Muscle layer of colon (tissue), 2 donors: ENCODE results near the gene NCOA6.

Experiments
- H3K27ac ChIP-seq: one replicate; pipeline ENCODE4 v1.7.0; 2013; ENCODE audit warnings: low read depth, mild to moderate bottlenecking, low read length, moderate library complexity
- H3K27me3 ChIP-seq, 2 donors: one replicate each; pipeline ENCODE4 v1.7.0; 2013; ENCODE audit warnings: low read length in 2 of 2, mild to moderate bottlenecking in 2 of 2; ENCODE audit not compliant: insufficient read depth in 2 of 2, control insufficient read depth in 1 of 2
- H3K36me3 ChIP-seq: one replicate; pipeline ENCODE4 v1.7.0; 2013; ENCODE audit warnings: mild to moderate bottlenecking, low read length; ENCODE audit not compliant: insufficient read depth
- H3K4me1 ChIP-seq: one replicate; pipeline ENCODE4 v1.7.0; 2013; ENCODE audit warnings: mild to moderate bottlenecking, low read length; ENCODE audit not compliant: insufficient read depth
- H3K4me3 ChIP-seq, 2 donors: one replicate each; pipeline ENCODE4 v1.7.0; 2013; ENCODE audit warnings: low read length in 2 of 2, low read depth in 1 of 2, mild to moderate bottlenecking in 1 of 2, moderate library complexity in 1 of 2
- H3K9ac ChIP-seq: one replicate; pipeline ENCODE4 v1.7.0; 2013; ENCODE audit warnings: low read length
- H3K9me3 ChIP-seq: one replicate; pipeline ENCODE4 v1.7.0; 2013; ENCODE audit warnings: mild to moderate bottlenecking, low read length
- donor health status: abdominal sarcoma.
- donor health status: Adenocarcinoma of cecum.

Gene NCOA6

DNA sequence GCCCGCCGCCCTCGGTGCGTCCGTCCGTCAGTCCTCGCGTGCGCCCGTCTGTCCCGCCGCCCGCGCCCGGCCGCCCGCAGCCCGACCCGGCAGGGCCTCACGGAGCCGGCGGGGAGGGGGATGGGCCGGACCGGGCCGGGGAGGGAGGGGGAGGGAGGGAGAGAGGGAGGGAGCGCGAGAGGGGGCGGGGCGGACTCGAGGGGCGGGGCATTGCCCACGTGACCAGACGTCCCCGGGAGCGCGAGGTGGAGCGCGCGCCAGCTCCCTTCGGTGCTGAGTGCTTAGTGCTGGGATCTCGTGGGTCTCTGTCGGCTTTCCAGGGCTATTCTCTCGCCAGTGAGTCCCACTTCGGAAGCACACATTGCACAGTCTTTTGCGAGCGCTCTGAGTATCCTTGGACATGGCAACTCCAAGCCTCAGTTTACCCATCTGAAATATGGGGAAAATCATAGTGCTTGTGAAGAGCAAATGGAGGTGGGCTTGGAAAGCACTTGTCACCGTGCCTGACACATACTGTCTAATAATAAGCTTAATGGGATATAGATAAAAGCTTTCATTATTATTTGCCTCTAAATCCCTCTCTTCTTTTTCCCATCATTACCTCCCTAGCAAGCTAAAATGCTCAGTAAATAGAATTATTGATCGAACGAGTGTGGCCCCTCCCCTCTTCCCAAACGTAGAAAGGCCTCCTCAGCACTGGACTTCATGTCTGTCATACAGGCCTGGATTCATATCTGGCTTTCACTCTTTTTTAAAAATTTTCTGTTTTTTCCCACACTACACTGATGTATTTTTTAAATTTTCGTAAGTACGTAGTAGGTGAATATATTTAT, at the start of gene NCOA6:
Gene NCOA6 (minus strand): TSS at position 122 of the 833 bp plus-strand sequence. CDS start 43,296 bp downstream, outside the sequence.
- Histone ChIP-seq H3K9me3 (no peaks in the 10 kb centered on the region), H3K27ac (peak within 1 kb of the TSS; percentile 88), H3K27me3 (no peaks in the 10 kb centered on the region), H3K4me3 (peak within 1 kb of the TSS; percentile 94 to 96), H3K4me1 (peaks cover 25% of the 10 kb centered on the region), H3K36me3 (peaks cover 4% of the 10 kb centered on the region), H3K9ac (peak within 1 kb of the TSS; percentile 84)

DNA sequence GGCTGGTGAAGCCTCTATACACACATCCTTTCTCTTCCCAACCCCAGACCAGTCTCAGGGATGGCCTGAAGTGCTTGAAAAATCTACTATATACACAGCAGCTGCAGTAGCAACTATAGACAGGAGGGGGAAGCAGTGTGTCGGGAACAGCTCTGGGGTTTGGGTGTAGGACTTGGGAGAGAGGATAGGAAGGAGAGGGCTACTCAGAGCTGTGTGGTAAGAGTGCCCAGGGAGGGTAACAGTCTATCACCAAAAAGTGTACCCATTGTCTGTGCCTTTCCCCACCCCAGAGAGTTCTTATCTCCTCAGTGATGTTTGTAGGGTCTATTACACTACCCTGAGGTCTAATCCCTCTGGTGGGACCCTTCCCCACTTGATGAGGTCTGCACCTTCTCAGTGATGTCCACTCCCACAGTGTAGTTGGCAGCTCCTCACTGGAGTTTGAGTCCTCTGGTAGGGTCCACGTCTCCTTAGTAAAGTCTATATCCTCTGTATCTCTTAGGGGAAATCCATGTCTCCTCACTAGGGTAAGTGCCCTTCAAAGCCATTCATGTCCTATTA, 48.7 kb upstream of the NCOA6 start:
- Histone ChIP-seq H3K4me1 (peaks cover 40% of the 10 kb centered on the region), H3K27ac (peak overlapping the region; percentile 2)

DNA sequence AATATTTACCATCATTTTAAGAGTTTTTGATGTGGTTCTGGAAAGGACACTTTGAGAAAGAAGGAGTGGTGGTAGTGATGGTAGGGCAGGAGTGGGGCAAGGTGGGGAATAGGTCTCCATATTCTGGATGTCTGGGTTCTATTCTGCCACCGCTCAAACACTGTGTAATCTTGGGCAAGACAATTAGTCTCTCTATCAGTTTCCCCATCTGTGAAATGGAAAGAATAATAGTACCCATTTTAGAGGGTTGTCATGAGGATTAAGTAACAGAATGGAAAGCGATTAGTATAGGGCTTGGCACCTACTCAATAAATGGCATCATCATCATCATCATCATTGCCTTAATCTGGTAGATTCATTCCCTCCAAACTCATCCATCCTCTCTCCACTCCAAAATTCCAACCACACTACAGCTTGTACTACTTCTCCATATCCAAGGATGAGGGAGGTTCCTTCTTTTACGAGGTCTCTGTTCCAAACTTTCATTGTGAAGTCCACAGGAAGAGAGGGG, 48.2 kb upstream of the NCOA6 start:
- Histone ChIP-seq H3K4me3 (peak overlapping the region in 1 of 2 donors; percentile 85), H3K4me1 (peaks cover 40% of the 10 kb centered on the region), H3K9ac (peak overlapping the region; percentile 9), H3K36me3 (peaks cover 5% of the 10 kb centered on the region), H3K9me3 (no peaks in the 10 kb centered on the region), H3K27me3 (no peaks in the 10 kb centered on the region), H3K27ac (peak overlapping the region; percentile 51)

More for the DNA sequence above, 48.7 kb upstream of the NCOA6 start:
- no peak overlapping the region for H3K4me3 ChIP-seq
- H3K9ac ChIP-seq: no peak overlapping the region
- H3K9me3 ChIP-seq: no peaks in the 10 kb centered on the region
- peaks cover 5% of the 10 kb centered on the region for H3K36me3 ChIP-seq
- H3K27me3 ChIP-seq: no peaks in the 10 kb centered on the region

DNA sequence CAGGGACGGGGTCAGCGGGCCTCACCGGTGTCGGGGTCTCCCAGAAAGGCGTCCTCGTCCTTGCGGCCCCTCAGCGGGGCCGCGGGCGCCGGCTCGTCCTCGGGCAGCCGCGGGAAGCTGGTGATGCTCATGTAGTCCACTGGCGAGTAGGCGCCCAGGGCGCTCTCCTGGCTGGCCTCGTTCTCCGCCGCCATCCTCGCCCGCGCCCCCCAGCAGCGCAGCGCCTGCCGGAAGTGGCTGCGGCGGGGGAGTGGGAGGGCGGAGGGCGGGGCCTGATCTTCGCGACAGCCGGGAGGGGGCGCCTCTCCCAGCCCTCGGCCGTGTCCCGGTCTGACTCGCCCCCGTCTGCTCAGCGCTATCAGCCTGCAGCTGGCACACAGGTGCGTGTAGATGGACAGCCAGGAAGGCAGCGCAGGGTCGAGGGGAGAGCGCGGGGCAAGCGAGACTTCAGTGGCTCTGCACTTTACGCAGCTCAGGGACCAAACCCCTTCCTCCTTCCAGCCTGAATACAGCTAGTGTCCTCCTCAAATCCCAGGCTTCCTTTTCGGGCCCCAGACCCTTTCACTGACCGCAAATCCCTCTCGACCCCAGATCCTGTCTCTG, 47.3 kb upstream of the NCOA6 start, which contains the start of gene GGT7:
Gene GGT7 (minus strand): TSS at position 235 of the 603 bp plus-strand sequence. CDS start 41 bp downstream, at position 194.
- H3K27me3 ChIP-seq: no peaks in the 10 kb centered on the region
- peak within 1 kb of the TSS; percentile 51 for H3K27ac ChIP-seq
- H3K4me1 ChIP-seq: peaks cover 32% of the 10 kb centered on the region
- peak within 1 kb of the TSS; percentile 84 to 85 for H3K4me3 ChIP-seq
- no peaks in the 10 kb centered on the region for H3K9me3 ChIP-seq
- peak within 1 kb of the TSS; percentile 61 for H3K9ac ChIP-seq
- peaks cover 5% of the 10 kb centered on the region for H3K36me3 ChIP-seq

DNA sequence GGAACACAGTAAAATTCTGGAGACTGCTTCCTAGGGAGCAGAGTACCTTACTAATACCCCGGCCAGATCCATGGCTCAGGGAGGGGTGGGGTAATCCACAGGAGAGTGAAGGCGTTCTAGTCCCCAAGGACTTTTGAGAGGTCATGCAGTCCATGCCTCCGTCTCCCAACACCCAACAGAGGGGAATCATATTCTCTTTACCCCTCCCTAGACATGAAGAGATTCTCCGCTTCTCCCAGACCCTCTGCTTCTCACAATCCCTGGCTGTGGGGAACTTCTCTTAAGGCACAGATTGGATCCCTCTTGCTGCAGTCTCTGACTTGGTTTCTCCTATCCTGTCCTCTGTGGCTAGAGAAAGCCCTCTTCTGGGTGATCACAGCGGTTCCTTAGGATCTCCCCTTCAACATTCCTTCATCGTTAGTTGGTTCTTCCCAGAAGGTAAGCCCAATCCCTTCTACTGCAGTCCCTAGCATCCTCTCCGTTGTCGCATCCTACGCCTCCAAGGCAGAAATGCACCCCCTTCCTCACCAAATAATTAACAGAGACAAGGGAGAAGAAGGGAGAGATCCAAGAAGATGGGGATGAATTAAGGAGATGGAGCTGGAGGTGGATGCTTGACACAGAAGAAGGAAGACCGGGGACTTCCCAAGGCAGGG, 46.6 kb upstream of the NCOA6 start:
- H3K27me3 ChIP-seq: no peaks in the 10 kb centered on the region
- peak overlapping the region; percentile 51 for H3K27ac ChIP-seq
- peaks cover 5% of the 10 kb centered on the region for H3K36me3 ChIP-seq
- H3K4me3 ChIP-seq: peak overlapping the region; percentile 84 to 85
- H3K4me1 ChIP-seq: peaks cover 31% of the 10 kb centered on the region
- peak overlapping the region; percentile 61 for H3K9ac ChIP-seq
- no peaks in the 10 kb centered on the region for H3K9me3 ChIP-seq

DNA sequence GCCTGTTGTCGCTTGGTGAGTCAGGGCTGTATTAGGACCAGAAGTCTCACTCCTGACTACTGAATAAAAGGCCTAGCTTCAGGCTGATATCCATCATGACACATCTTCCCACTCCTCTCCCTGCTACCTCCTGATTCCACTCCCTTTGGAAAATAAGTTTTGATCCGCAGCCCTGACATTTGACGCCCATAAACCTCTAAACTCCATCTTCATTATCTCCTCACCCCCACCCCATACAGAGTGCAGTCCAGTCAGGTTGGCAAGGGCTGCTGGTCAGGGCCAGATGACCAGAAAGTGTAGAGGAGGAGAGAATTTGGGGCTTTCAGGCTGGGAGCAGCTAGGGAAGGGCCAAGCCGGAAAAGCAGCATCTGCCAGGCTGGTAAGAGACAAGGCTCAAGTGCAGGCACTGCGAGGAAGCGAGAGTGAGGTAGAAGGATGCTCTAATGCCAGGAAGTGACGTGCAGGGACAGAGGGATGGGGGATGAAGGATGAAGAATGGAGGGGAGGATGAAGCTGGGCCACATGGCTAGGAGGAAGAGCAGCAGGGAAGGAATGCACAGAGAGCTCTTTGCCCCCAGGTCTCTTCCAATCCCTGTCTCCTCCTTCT, 46.0 kb upstream of the NCOA6 start:
- peaks cover 5% of the 10 kb centered on the region for H3K36me3 ChIP-seq
- H3K27me3 ChIP-seq: no peaks in the 10 kb centered on the region
- no peaks in the 10 kb centered on the region for H3K9me3 ChIP-seq
- H3K27ac ChIP-seq: no peak overlapping the region
- H3K9ac ChIP-seq: no peak overlapping the region
- H3K4me3 ChIP-seq: peak overlapping the region in 1 of 2 donors; percentile 85
- peaks cover 31% of the 10 kb centered on the region for H3K4me1 ChIP-seq

DNA sequence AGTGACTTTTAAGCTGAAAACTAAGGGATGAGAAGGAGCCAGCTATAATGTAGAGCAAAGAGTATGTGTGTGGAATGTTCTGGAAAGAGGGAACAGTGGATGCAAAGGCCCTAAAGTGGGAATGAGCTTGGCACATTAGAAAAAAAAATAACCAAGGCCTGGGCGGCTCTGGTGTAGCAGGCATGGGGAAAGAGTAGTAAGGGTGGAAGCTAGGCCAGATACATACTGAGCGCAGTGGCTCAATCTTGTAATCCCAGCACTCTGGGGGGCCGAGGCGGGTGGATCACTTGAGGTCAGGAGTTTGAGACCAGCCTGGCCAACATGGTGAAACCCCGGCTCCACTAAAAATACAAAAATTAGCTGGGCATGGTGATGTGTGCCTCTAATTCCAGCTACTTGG, 38.8 kb upstream of the NCOA6 start:
- Histone ChIP-seq H3K9me3 (no peaks in the 10 kb centered on the region), H3K4me3 (no peak overlapping the region), H3K27ac (no peak overlapping the region), H3K27me3 (no peaks in the 10 kb centered on the region), H3K9ac (no peak overlapping the region), H3K4me1 (no peaks in the 10 kb centered on the region), H3K36me3 (peaks cover 16% of the 10 kb centered on the region)

DNA sequence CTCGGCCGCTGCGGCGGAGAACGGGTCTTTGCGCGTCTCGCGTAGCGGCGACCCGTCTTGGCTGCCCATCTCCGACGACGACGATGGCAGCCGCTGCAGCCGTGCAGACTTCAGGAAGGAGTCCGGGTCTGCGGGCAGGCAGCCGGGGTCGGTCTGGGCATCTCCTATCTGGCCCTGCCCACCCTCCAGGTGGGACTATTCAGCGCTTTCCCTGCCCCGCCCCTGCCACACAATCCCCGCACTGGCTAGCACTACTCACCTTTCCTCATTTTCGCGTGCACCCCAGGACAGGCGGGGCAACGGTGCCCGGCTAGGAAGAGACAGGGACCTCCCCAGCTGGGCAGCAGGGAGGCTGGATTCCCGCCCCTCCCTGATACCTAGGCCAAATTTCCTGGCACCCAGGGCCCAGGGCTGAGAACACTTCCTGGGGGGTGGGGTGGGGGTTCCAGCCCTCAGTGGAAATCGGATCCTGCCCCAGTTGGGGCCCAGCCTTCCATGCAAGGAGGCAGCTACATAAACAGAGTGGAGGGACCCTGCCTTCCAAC, 38.0 kb upstream of the NCOA6 start:
- no peak overlapping the region for H3K9ac ChIP-seq
- H3K9me3 ChIP-seq: no peaks in the 10 kb centered on the region
- no peaks in the 10 kb centered on the region for H3K4me1 ChIP-seq
- no peaks in the 10 kb centered on the region for H3K27me3 ChIP-seq
- H3K36me3 ChIP-seq: peaks cover 16% of the 10 kb centered on the region
- no peak overlapping the region for H3K4me3 ChIP-seq
- no peak overlapping the region for H3K27ac ChIP-seq

DNA sequence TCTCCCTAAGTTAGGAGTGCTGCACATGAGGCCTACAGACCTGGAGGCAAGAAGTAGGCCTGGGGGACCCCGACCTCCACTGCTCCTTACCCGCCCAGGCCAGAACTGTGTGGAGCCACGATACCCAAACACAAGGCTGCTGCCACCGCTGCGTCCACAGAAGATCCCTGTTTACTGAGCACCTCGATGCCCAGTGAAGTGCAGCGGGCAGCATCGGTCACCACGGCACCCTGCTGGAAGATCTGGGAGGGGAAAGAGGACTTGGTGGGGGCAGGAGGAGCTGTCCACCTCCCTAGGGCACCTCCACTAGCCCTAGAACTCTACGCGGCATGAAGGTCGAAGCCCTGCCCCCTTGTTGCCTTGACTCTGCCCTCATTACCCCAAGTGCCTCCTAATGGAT, 37.3 kb upstream of the NCOA6 start:
- Histone ChIP-seq H3K9me3 (no peaks in the 10 kb centered on the region), H3K27me3 (no peaks in the 10 kb centered on the region), H3K36me3 (peaks cover 16% of the 10 kb centered on the region), H3K9ac (no peak overlapping the region), H3K4me3 (no peak overlapping the region), H3K27ac (no peak overlapping the region), H3K4me1 (no peaks in the 10 kb centered on the region)

DNA sequence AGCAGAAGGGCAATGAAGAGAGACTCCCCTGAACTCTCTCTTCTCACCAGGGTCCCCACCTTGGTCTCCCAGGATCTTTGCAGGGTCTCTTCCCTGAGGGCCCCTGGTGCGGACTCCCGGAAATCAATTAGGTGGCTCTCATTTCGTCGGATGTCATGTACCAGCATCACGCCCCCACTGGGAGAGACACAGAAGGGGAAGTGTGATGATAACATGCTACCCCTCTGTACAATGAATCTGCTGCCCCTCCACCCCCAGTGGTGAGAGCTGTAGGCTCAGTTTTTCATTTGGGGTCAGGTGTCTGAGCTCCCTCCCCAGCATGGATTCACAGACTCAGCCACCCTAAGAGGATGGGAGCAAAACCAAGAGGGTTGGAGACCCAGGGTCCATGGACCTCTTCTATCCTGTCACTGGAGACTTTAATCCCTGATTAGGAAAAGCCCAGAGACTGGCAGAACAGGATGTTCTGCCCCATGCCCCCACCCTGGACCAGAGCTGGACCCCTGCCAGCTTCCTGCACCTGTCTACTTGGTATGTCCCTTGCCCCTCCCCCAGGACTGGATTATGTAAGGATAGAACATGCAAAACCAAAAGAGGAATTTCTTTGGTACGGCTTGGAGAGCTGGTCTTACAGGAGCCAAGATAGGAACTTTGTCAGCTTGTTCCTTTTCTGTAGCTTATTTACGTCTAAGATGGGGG, 36.1 kb upstream of the NCOA6 start:
- H3K27ac ChIP-seq: no peak overlapping the region
- no peaks in the 10 kb centered on the region for H3K4me1 ChIP-seq
- no peak overlapping the region for H3K9ac ChIP-seq
- H3K27me3 ChIP-seq: no peaks in the 10 kb centered on the region
- H3K4me3 ChIP-seq: no peak overlapping the region
- H3K36me3 ChIP-seq: peaks cover 20% of the 10 kb centered on the region
- H3K9me3 ChIP-seq: no peaks in the 10 kb centered on the region
